ENCODE measurements around the gene AHRR. TPM values are rescaled to one million over a fixed set of nuclear protein-coding genes. Genes with fewer than 3 reads are reported as not detected.

Gene AHRR
- total RNA-seq, 2 donors from 2014 or later, result 0.26 to 0.33 TPM

GRCh38 chr5:371811-372555 lies 50.5 kb downstream of the AHRR start:
- no peaks in the 10 kb centered on the region for H3K9me3 ChIP-seq
- no peaks in the 10 kb centered on the region for H3K36me3 ChIP-seq (replicated peaks in 1 of 2; ENCODE audit: insufficient read depth in 1 of 2, low read depth in 2 of 2)
- peaks cover 0 to 12% of the 10 kb centered on the region in 2 donors for H3K27me3 ChIP-seq
- intact Hi-C loops (cut with DNase I), result no loop called here
- 72 to 82% methylated on average over 7 to 12 of the region's 12 CpGs for WGBS, 2 donors
- H3K27ac ChIP-seq, result no peak overlapping the region
- no peak overlapping the region for H3K4me3 ChIP-seq
- peak in 1 of 4 donors; percentile 1 for DNase-seq
- no peak for ATAC-seq
- no peak for TF ChIP-seq POLR2A (IDR thresholded peaks at IDR 0.05)
- no peak for TF ChIP-seq CTCF (IDR thresholded peaks at IDR 0.05)
- peaks cover 13% of the 10 kb centered on the region for H3K4me1 ChIP-seq

GRCh38 chr5:372556-372995 lies 51.1 kb downstream of the AHRR start:
- ATAC-seq, result no peak
- Histone ChIP-seq H3K9me3 (no peaks in the 10 kb centered on the region), H3K4me3 (no peak overlapping the region), H3K27me3 (peaks cover 0 to 12% of the 10 kb centered on the region in 2 donors), H3K36me3 (replicated peaks in 1 of 2; ENCODE audit: insufficient read depth in 1 of 2, low read depth in 2 of 2) (no peaks in the 10 kb centered on the region), H3K27ac (no peak overlapping the region), H3K4me1 (peaks cover 13% of the 10 kb centered on the region)
- WGBS, 2 donors, result 88 to 90% methylated on average over 6 to 13 of the region's 13 CpGs
- TF ChIP-seq POLR2A (IDR thresholded peaks at IDR 0.05), result no peak
- no peak for TF ChIP-seq CTCF (IDR thresholded peaks at IDR 0.05)
- intact Hi-C loops (cut with DNase I), result no loop called here
- DNase-seq, result no peak

GRCh38 chr5:372996-373709 lies 51.6 kb downstream of the AHRR start:
- H3K27ac ChIP-seq, result no peak overlapping the region
- H3K4me1 ChIP-seq, result peaks cover 13% of the 10 kb centered on the region
- 72 to 83% methylated on average over 5 to 25 of the region's 27 CpGs for WGBS, 2 donors
- ATAC-seq, result no peak
- no peak overlapping the region for H3K4me3 ChIP-seq
- intact Hi-C loops (cut with DNase I), result no loop called here
- DNase-seq, result no peak
- TF ChIP-seq POLR2A (IDR thresholded peaks at IDR 0.05) (no peak), CTCF (IDR thresholded peaks at IDR 0.05) (no peak)
- H3K36me3 ChIP-seq (replicated peaks in 1 of 2; ENCODE audit: insufficient read depth in 1 of 2, low read depth in 2 of 2), result no peaks in the 10 kb centered on the region
- peaks cover 0 to 12% of the 10 kb centered on the region in 2 donors for H3K27me3 ChIP-seq
- no peaks in the 10 kb centered on the region for H3K9me3 ChIP-seq

- Histone ChIP-seq H3K27ac (no peak overlapping the region), H3K4me3 (no peak overlapping the region), H3K4me1 (peaks cover 13% of the 10 kb centered on the region), H3K9me3 (no peaks in the 10 kb centered on the region), H3K27me3 (peaks cover 0 to 12% of the 10 kb centered on the region in 2 donors), H3K36me3 (replicated peaks in 1 of 2; ENCODE audit: insufficient read depth in 1 of 2, low read depth in 2 of 2) (no peaks in the 10 kb centered on the region)
- DNase-seq (peak in 2 of 4 donors; percentile 14 to 30), ATAC-seq (no peak)
- TF ChIP-seq CTCF (IDR thresholded peaks at IDR 0.05), result no peak
- TF ChIP-seq POLR2A (IDR thresholded peaks at IDR 0.05), result no peak
- WGBS, 2 donors, result 3 to 8% methylated on average over 8 to 53 of the region's 86 CpGs
- intact Hi-C loops (cut with DNase I), result no loop called here
These were observed 52.4 kb downstream of the AHRR start for GRCh38 chr5:373710-374602.
